Type B pancreatic cell (in vitro differentiated cells): ENCODE data around the gene OR5H2. TPM values are rescaled to one million over a fixed set of nuclear protein-coding genes. Genes with fewer than 3 reads are reported as not detected.

Source experiments
- DNase-seq: peaks from one replicate; pipeline ENCODE4 v3.0.0; 2021; ENCODE audit warnings: mixed read lengths; ENCODE audit not compliant: unreplicated experiment; ENCODE audit errors: extremely low spot score
- H3K27ac Mint-ChIP-seq: 2 replicates; pipeline ENCODE4 v1.8.0; 2021; ENCODE audit warnings: mild to moderate bottlenecking, mixed read lengths
- H3K27me3 Mint-ChIP-seq: 2 replicates; pipeline ENCODE4 v1.8.0; 2021; ENCODE audit warnings: mixed read lengths
- H3K36me3 Mint-ChIP-seq: 2 replicates; pipeline ENCODE4 v1.8.0; 2021; ENCODE audit warnings: mixed read lengths
- H3K4me1 Mint-ChIP-seq: one replicate; pipeline ENCODE4 v1.8.0; 2021; ENCODE audit warnings: mixed read lengths; ENCODE audit not compliant: unreplicated experiment
- H3K4me3 Mint-ChIP-seq: 2 replicates; pipeline ENCODE4 v1.8.0; 2021; ENCODE audit warnings: mild to moderate bottlenecking, mixed read lengths
- H3K9me3 Mint-ChIP-seq: 2 replicates; pipeline ENCODE4 v1.8.0; 2021; ENCODE audit warnings: mixed read lengths
- CTCF ChIP-seq: fragments of 200-600 bp; sonication (generic); conservative IDR thresholded peaks from 2 replicates; pipeline ENCODE4 v1.5.0; 2021; ENCODE audit warnings: antibody characterized with exemption, mild to moderate bottlenecking
- total RNA-seq: library from RNA; stranded (reverse); gene quantifications from 2 replicates; pipeline ENCODE4 v1.2.1, GENCODE V29; 2021; ENCODE audit warnings: low replicate concordance

Gene OR5H2
- total RNA-seq, 1 donor from 2014 or later, result not detected

- H3K4me1 Mint-ChIP-seq, result peaks cover 5% of the 10 kb centered on the region
- no peak for DNase-seq
These were observed 44.0 kb downstream of the OR5H2 start for GRCh38 chr3:98326105-98326893.

GRCh38 chr3:98326945-98327344 lies 44.6 kb downstream of the OR5H2 start:
- H3K36me3 Mint-ChIP-seq, result no peaks in the 10 kb centered on the region
- no peaks in the 10 kb centered on the region for H3K9me3 Mint-ChIP-seq
- H3K4me1 Mint-ChIP-seq, result peaks cover 5% of the 10 kb centered on the region
- TF ChIP-seq CTCF, result no peak
- H3K4me3 Mint-ChIP-seq, result no peak overlapping the region
- DNase-seq, result no peak
- no peak overlapping the region for H3K27ac Mint-ChIP-seq
- peaks cover 13% of the 10 kb centered on the region for H3K27me3 Mint-ChIP-seq

More at GRCh38 chr3:98326105-98326893, 44.0 kb downstream of the OR5H2 start:
- no peak overlapping the region for H3K27ac Mint-ChIP-seq
- no peaks in the 10 kb centered on the region for H3K36me3 Mint-ChIP-seq
- TF ChIP-seq CTCF, result no peak
- H3K9me3 Mint-ChIP-seq, result no peaks in the 10 kb centered on the region
- H3K4me3 Mint-ChIP-seq, result no peak overlapping the region
- peaks cover 9% of the 10 kb centered on the region for H3K27me3 Mint-ChIP-seq

- Mint-ChIP-seq H3K4me1 (peaks cover 5% of the 10 kb centered on the region), H3K9me3 (no peaks in the 10 kb centered on the region), H3K27me3 (peaks cover 24% of the 10 kb centered on the region), H3K4me3 (no peak overlapping the region), H3K27ac (no peak overlapping the region), H3K36me3 (no peaks in the 10 kb centered on the region)
- TF ChIP-seq CTCF, result no peak
- DNase-seq, result no peak
These were observed 46.6 kb downstream of the OR5H2 start for GRCh38 chr3:98328933-98329332.

GRCh38 chr3:98329392-98330124 lies 47.3 kb downstream of the OR5H2 start:
- H3K4me3 Mint-ChIP-seq, result no peak overlapping the region
- DNase-seq, result no peak
- H3K27ac Mint-ChIP-seq, result no peak overlapping the region
- H3K27me3 Mint-ChIP-seq, result peaks cover 30% of the 10 kb centered on the region
- no peaks in the 10 kb centered on the region for H3K36me3 Mint-ChIP-seq
- peak; percentile 84 for TF ChIP-seq CTCF
- no peaks in the 10 kb centered on the region for H3K9me3 Mint-ChIP-seq
- H3K4me1 Mint-ChIP-seq, result peaks cover 5% of the 10 kb centered on the region

- Mint-ChIP-seq H3K4me3 (no peak overlapping the region), H3K9me3 (no peaks in the 10 kb centered on the region), H3K4me1 (peaks cover 5% of the 10 kb centered on the region), H3K27me3 (peaks cover 30% of the 10 kb centered on the region), H3K36me3 (no peaks in the 10 kb centered on the region), H3K27ac (no peak overlapping the region)
- no peak for DNase-seq
- TF ChIP-seq CTCF, result no peak
These were observed 49.0 kb downstream of the OR5H2 start for GRCh38 chr3:98331329-98331728.

Other genes starting within 250 kb of the OR5H2 start
- gene GABRR3, start 247.2 kb upstream of the OR5H2 start, total RNA-seq, result not detected in 2 replicates
- gene OR5AC2, start 195.3 kb upstream of the OR5H2 start, total RNA-seq, result not detected in 2 replicates
- not detected in 2 replicates for gene OR5H1, start 151.8 kb upstream of the OR5H2 start, total RNA-seq
- gene OR5H14, start 135.0 kb upstream of the OR5H2 start, total RNA-seq, result not detected in 2 replicates
- gene OR5H15, start 115.8 kb upstream of the OR5H2 start, total RNA-seq, result not detected in 2 replicates
- not detected in 2 replicates for gene OR5H6, start 18.3 kb upstream of the OR5H2 start, total RNA-seq
- not detected in 2 replicates for gene OR5K4, start 71.3 kb downstream of the OR5H2 start, total RNA-seq
- gene OR5K3, start 108.2 kb downstream of the OR5H2 start, total RNA-seq, result not detected in 2 replicates
- gene OR5K1, start 180.7 kb downstream of the OR5H2 start, total RNA-seq, result not detected in 2 replicates
- gene OR5K2, start 215.2 kb downstream of the OR5H2 start, total RNA-seq, result not detected in 2 replicates
- gene CLDND1, start 240.4 kb downstream of the OR5H2 start, total RNA-seq, result 59.4 and 83.1 TPM in 2 replicates
- not detected in 2 replicates for gene GPR15, start 249.5 kb downstream of the OR5H2 start, total RNA-seq